CD4-positive, alpha-beta T cell (primary cell): ENCODE measurements around the gene GPS2. TPM values are rescaled to one million over a fixed set of nuclear protein-coding genes. Genes with fewer than 3 reads are reported as not detected.

Source experiments
- ATAC-seq: fragments of 200-7000 bp; cut with Tn5 transposase; one replicate; pipeline ENCODE4 v1.10.0; 2022; ENCODE audit warnings: mild to moderate bottlenecking; ENCODE audit not compliant: poor library complexity
- CTCF ChIA-PET: fragments of 350-600 bp; sonication (Branson Sonifier 250); formaldehyde crosslinking; loops from one replicate; lab custom pipeline; 2021; ENCODE audit warnings: antibody characterized with exemption, inconsistent platforms; lab: Charles Lee
- POLR2A ChIA-PET: fragments of 350-600 bp; sonication (Branson Sonifier 250); formaldehyde crosslinking; loops from one replicate; lab custom pipeline; 2021; ENCODE audit warnings: antibody characterized with exemption, inconsistent platforms; lab: Charles Lee
- DNase-seq, 14 experiments: peaks; one replicate each; pipeline ENCODE4 v3.0.0-alpha.2; 2013 to 2020; ENCODE audit warnings: mixed read lengths in 2 of 14
- H3K27ac ChIP-seq, 2 donors: one replicate each; pipeline versions ENCODE4 v1.5.1 to v1.7.0; 2013; ENCODE audit warnings: low read length in 2 of 2, low read depth in 1 of 2, mild to moderate bottlenecking in 1 of 2
- H3K27me3 ChIP-seq, 2 experiments: 1 replicate in 1 of 2; 2 replicates in 1 of 2; pipeline versions ENCODE4 v1.6.1 to v1.7.0; 2013; ENCODE audit warnings: low read length in 2 of 2, control low read depth in 1 of 2, mild to moderate bottlenecking in 1 of 2, moderate library complexity in 1 of 2; ENCODE audit not compliant: insufficient read depth in 2 of 2, control insufficient read depth in 1 of 2
- H3K36me3 ChIP-seq: one replicate; pipeline ENCODE4 v1.6.1; 2013; ENCODE audit warnings: low read length, control low read depth; ENCODE audit not compliant: insufficient read depth
- H3K4me1 ChIP-seq: one replicate; pipeline ENCODE4 v1.6.1; 2013; ENCODE audit warnings: low read length, control low read depth; ENCODE audit not compliant: insufficient read depth
- H3K4me3 ChIP-seq: one replicate; pipeline ENCODE4 v1.5.1; 2013; ENCODE audit warnings: mild to moderate bottlenecking, low read length, moderate library complexity
- H3K9me3 ChIP-seq, 2 experiments: 1 replicate in 1 of 2; 2 replicates in 1 of 2; pipeline versions ENCODE4 v1.6.1 to v1.7.0; 2013; ENCODE audit warnings: low read length in 2 of 2, mild to moderate bottlenecking in 2 of 2, control low read depth in 1 of 2, moderate library complexity in 1 of 2; ENCODE audit not compliant: control insufficient read depth in 1 of 2, insufficient read depth in 1 of 2
- H3K27ac Mint-ChIP-seq: one replicate; pipeline ENCODE4 v1.8.0; 2020; ENCODE audit warnings: mixed read lengths
- H3K27me3 Mint-ChIP-seq: one replicate; pipeline ENCODE4 v1.8.0; 2021; ENCODE audit warnings: mixed read lengths
- H3K36me3 Mint-ChIP-seq: one replicate; pipeline ENCODE4 v1.8.0; 2021; ENCODE audit warnings: low read depth, mixed read lengths
- H3K4me1 Mint-ChIP-seq: one replicate; pipeline ENCODE4 v1.8.0; 2021; ENCODE audit warnings: low read depth, mixed read lengths
- H3K4me3 Mint-ChIP-seq: one replicate; pipeline ENCODE4 v1.8.0; 2020; ENCODE audit warnings: mild to moderate bottlenecking, mixed read lengths
- H3K9me3 Mint-ChIP-seq: one replicate; pipeline ENCODE4 v1.8.0; 2020; ENCODE audit warnings: mixed read lengths
- CTCF ChIP-seq: fragments of 200-600 bp; IDR thresholded peaks from one replicate; pipeline ENCODE4 v1.8.0; 2022; ENCODE audit warnings: antibody characterized with exemption, mild to moderate bottlenecking
- intact Hi-C, 2 experiments: fragments of 100-400 bp; cut with DNase I in 1 of 2; cut with micrococcal nuclease in 1 of 2; formaldehyde crosslinking; loops; one replicate each; pipeline versions ENCODE4 v1.15.1 to v1.9.0; 2023 to 2025; cut with DNase I, micrococcal nuclease
- total RNA-seq, 174 experiments: library from RNA in 2 of 174; stranded (reverse) in 2 of 174; gene quantifications; one replicate each; pipeline ENCODE4 v1.2.3 and lab custom pipeline; 2021 to 2026

The GPS2 gene
- total RNA-seq, 2 experiments from 2014 or later, result 122 to 140 TPM

GRCh38 chr17:7330638-7331015 is 15.5 kb upstream of the GPS2 start:
- Mint-ChIP-seq H3K4me1 (peaks cover 52% of the 10 kb centered on the region), H3K36me3 (peaks cover 19% of the 10 kb centered on the region), H3K9me3 (no peaks in the 10 kb centered on the region), H3K4me3 (peak overlapping the region; percentile 68), H3K27ac (peak overlapping the region; percentile 88), H3K27me3 (no peaks in the 10 kb centered on the region)
- Histone ChIP-seq H3K27ac (peak overlapping the region; percentile 80 to 92), H3K9me3 (no peaks in the 10 kb centered on the region), H3K4me3 (peak overlapping the region; percentile 64), H3K27me3 (no peaks in the 10 kb centered on the region), H3K4me1 (peaks cover 66% of the 10 kb centered on the region), H3K36me3 (peaks cover 9% of the 10 kb centered on the region)
- TF ChIP-seq CTCF, result no peak
- intact Hi-C loops, result no loop called here
- CTCF ChIA-PET, result interaction anchor here (0.8 to 1.6 kb wide), 3 partner anchors 21 to 284 kb away, joined by 3 to 8 read pairs (median 3); no protein-coding TSS in a partner anchor
- POLR2A ChIA-PET, result interaction anchor here (0.9 to 4.1 kb wide), 12 partner anchors 14 to 356 kb away, joined by 3 to 46 read pairs (median 14); partner anchors contain the start of genes GPS2, POLR2A, SLC2A4 and TMEM102
- no peak for DNase-seq
- no peak for ATAC-seq

GRCh38 chr17:7329997-7330637 is 15.0 kb upstream of the GPS2 start:
- peak overlapping the region; percentile 88 for H3K27ac Mint-ChIP-seq
- ChIA-PET POLR2A (interaction anchor here (0.7 to 4.1 kb wide), 30 partner anchors 9 to 965 kb away, joined by 3 to 46 read pairs (median 5); partner anchors contain the start of genes ACADVL, DLG4, DVL2 and FXR2), CTCF (interaction anchor here (0.7 to 1.6 kb wide), 9 partner anchors 20 to 284 kb away, joined by 3 to 8 read pairs (median 4); partner anchors contain the start of gene SLC2A4)
- intact Hi-C loops, result loop anchor here (2.0 to 10.0 kb wide), 3 partner anchors 15 to 525 kb away; partner anchors contain the start of genes CYB5D1 (in 1 of the 2), GPS2 (in 1 of the 2), NAA38 (in 1 of the 2) and TMEM88 (in 1 of the 2)
- no peaks in the 10 kb centered on the region for H3K9me3 Mint-ChIP-seq
- Histone ChIP-seq H3K9me3 (no peaks in the 10 kb centered on the region), H3K4me3 (peak overlapping the region; percentile 64), H3K4me1 (peaks cover 60% of the 10 kb centered on the region), H3K27me3 (no peaks in the 10 kb centered on the region), H3K36me3 (peaks cover 14% of the 10 kb centered on the region), H3K27ac (peak overlapping the region; percentile 80 to 92)
- H3K27me3 Mint-ChIP-seq, result no peaks in the 10 kb centered on the region
- peak; percentile 72 for ATAC-seq
- peaks cover 47% of the 10 kb centered on the region for H3K4me1 Mint-ChIP-seq
- H3K4me3 Mint-ChIP-seq, result peak overlapping the region; percentile 90
- peaks cover 20% of the 10 kb centered on the region for H3K36me3 Mint-ChIP-seq
- peak; percentile 53 to 90 (median 69) for DNase-seq
- TF ChIP-seq CTCF, result no peak

- ChIA-PET CTCF (interaction anchor here (0.7 to 1.6 kb wide), 10 partner anchors 21 to 231 kb away, joined by 3 to 8 read pairs (median 4); partner anchors contain the start of genes SENP3 and SLC2A4), POLR2A (interaction anchor here (0.7 to 4.1 kb wide), 30 partner anchors 9 to 966 kb away, joined by 3 to 46 read pairs (median 5); partner anchors contain the start of genes ACADVL, DLG4, DVL2 and FXR2)
- Histone ChIP-seq H3K9me3 (no peaks in the 10 kb centered on the region), H3K4me1 (peaks cover 58% of the 10 kb centered on the region), H3K36me3 (peaks cover 16% of the 10 kb centered on the region), H3K27me3 (no peaks in the 10 kb centered on the region), H3K27ac (peak overlapping the region; percentile 80 to 92), H3K4me3 (peak overlapping the region; percentile 64)
- ATAC-seq (peak; percentile 73), DNase-seq (peak; percentile 90 to 99 (median 94))
- H3K4me3 Mint-ChIP-seq, result peak overlapping the region; percentile 90
- peaks cover 47% of the 10 kb centered on the region for H3K4me1 Mint-ChIP-seq
- no peaks in the 10 kb centered on the region for H3K9me3 Mint-ChIP-seq
- TF ChIP-seq CTCF, result no peak
- no peaks in the 10 kb centered on the region for H3K27me3 Mint-ChIP-seq
- peaks cover 21% of the 10 kb centered on the region for H3K36me3 Mint-ChIP-seq
- peak overlapping the region; percentile 88 for H3K27ac Mint-ChIP-seq
- intact Hi-C loops, result loop anchor here (2.0 to 10.0 kb wide), 3 partner anchors 15 to 525 kb away; partner anchors contain the start of genes CYB5D1 (in 1 of the 2), GPS2 (in 1 of the 2), NAA38 (in 1 of the 2) and TMEM88 (in 1 of the 2)
Observed at GRCh38 chr17:7329374-7329996, 14.3 kb upstream of the GPS2 start.
